HG03039 (cell line): ENCODE measurements around the gene DAGLB.

Experiments
- ATAC-seq: cut with Tn5 transposase; IDR thresholded peaks from one replicate; pipeline ENCODE4 v1.9.1; 2021; ENCODE audit warnings: mild to moderate bottlenecking, moderate library complexity; ENCODE audit not compliant: unreplicated experiment

The DAGLB gene, protein sequence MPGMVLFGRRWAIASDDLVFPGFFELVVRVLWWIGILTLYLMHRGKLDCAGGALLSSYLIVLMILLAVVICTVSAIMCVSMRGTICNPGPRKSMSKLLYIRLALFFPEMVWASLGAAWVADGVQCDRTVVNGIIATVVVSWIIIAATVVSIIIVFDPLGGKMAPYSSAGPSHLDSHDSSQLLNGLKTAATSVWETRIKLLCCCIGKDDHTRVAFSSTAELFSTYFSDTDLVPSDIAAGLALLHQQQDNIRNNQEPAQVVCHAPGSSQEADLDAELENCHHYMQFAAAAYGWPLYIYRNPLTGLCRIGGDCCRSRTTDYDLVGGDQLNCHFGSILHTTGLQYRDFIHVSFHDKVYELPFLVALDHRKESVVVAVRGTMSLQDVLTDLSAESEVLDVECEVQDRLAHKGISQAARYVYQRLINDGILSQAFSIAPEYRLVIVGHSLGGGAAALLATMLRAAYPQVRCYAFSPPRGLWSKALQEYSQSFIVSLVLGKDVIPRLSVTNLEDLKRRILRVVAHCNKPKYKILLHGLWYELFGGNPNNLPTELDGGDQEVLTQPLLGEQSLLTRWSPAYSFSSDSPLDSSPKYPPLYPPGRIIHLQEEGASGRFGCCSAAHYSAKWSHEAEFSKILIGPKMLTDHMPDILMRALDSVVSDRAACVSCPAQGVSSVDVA

GRCh38 chr7:6447581-6448199 lies at the start of gene DAGLB:
Gene DAGLB, minus strand, starts transcription at chr7:6447954. Its CDS starts 112 bp downstream, at chr7:6447842.
- peak; percentile 79 for ATAC-seq

DNA sequence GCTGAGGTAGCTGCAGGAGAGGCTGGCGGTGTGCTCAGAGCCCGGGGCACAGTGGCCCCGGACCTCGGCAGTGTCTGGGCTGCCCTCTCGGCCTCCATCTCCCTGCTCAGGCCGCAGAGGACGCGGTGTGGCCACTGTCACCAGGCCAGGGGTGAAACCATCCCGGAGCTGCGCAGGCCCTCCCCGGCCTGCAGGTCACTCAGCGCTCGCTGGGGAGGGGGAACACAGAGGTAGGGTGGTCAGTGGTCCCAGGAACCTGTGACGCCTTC lies 49.8 kb upstream of the DAGLB start:
- ATAC-seq = no peak

DNA sequence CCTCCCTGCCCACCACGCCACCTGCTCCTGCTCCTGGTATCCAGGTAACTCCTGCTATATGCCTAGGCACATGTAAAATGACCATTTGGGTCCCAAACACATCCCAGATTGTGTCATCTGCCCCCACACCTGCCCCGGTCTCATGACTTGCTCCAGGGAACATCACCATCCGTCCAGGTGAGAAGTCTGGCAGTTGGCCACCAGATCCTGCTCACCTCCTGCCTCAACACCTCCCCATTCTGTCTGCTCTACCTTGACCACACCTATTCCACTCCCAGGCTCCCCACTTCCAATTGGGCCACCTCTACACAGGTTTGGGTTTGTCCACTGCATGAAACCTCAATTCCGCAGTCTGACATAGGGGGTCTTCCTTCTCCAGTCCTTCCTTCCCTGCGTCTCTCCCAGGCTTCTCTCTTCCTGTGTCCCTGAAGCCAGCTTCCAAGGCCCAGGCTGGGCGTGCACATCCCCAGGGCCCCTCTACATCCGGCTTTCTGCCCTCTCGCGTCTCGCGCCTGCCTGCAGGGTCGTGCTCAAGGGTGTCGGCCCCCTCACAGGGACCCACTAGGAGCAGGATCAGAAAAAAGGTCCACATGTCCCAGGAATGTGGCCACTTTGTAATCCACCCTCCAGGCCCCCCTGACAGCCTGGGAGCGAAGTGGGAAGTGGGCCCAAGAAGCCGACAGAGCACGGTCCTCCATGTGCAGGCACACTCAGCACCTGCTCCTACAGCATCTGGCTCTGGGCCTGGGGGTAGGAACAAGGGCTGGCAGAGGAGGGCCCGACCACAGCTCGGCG lies 49.3 kb upstream of the DAGLB start:
- no peak for ATAC-seq

- no peak for ATAC-seq
Observed at GRCh38 chr7:6495597-6496262, 48.0 kb upstream of the DAGLB start.

DNA sequence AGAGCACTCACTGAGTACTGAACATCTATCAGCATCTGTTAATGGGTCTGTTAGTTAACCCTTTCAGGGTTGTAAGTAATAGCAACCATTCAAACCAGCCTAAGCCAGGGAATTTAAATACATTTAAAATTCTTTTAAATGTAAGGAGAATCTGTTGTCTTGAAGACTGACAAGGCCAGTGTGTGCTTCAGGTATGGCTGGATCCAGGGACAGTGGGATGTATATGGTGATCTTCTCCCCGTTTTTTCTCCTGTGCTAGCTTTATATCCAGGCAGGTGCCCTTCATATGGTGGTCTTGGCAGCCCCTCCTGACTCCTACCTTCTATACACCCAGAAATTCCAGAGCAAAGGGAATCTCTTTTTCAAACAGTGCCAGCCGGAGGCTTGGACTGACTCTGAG lies 46.6 kb upstream of the DAGLB start:
- no peak for ATAC-seq

- ATAC-seq = no peak
Observed at GRCh38 chr7:6491194-6491593, 43.4 kb upstream of the DAGLB start.

GRCh38 chr7:6489612-6490011 lies 41.9 kb upstream of the DAGLB start:
- ATAC-seq = no peak

- no peak for ATAC-seq
Observed at GRCh38 chr7:6487184-6487545, 39.4 kb upstream of the DAGLB start.

- no peak for ATAC-seq
Observed at GRCh38 chr7:6486438-6487183, 38.9 kb upstream of the DAGLB start.

DNA sequence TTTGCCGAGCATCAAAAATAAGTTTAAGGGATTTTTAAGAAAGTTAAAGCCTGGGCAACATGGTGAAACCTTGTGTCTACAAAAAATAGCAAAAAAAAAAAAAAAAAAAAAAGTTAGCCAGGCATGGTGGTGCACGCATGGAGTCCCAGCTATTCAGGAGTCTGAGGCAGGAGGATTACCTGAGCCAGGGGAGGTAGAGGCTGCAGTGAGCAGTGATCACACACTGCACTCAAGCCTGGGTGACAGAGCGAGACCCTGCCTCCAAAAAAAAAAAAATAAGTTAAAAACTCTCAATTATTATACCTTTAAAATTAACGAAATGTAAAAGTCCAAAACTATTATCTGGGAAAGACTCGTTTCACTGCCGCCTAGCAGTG lies 35.0 kb upstream of the DAGLB start:
- ATAC-seq = no peak

- ATAC-seq = no peak
Observed at GRCh38 chr7:6482307-6482706, 34.6 kb upstream of the DAGLB start.

- no peak for ATAC-seq
Observed at GRCh38 chr7:6481445-6481844, 33.7 kb upstream of the DAGLB start.

DNA sequence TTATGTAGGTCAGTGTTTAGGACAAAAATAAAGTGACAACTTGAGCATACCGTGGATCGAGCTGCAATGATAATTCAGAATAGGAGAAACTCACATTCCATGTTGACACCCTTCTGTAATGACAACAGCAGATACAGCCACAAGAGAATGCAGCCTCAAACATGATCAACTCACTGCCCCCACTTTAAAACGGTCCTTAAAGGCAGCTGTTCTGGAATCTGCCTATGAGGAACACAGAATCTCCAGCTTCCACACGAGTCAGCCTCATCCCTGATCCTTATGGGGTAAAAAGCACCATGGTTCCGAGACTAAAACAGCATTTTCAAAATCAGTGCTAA lies 32.5 kb upstream of the DAGLB start:
- no peak for ATAC-seq

DNA sequence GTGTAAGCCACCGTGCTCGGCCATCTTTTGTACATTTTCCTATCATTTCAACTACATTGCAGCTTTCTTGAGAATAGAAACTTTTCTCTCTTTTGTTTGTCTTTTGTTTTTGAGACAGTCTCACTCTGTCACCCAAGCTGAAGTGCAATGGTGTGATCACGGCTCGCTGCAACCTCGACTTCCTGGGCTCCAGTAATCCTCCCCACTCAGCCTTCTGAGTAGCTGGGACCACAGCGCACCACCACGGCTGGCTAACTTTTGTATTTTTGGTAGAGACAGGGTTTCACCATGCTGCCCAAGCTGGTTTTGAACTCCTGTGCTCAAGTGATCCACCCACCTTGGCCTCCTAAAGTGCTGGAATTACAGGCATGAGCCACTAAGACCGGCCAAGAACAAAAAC lies 31.3 kb upstream of the DAGLB start:
- ATAC-seq = no peak

GRCh38 chr7:6478186-6478585 lies 30.4 kb upstream of the DAGLB start:
- ATAC-seq = no peak

GRCh38 chr7:6477318-6477660 lies 29.5 kb upstream of the DAGLB start:
- ATAC-seq = no peak

DNA sequence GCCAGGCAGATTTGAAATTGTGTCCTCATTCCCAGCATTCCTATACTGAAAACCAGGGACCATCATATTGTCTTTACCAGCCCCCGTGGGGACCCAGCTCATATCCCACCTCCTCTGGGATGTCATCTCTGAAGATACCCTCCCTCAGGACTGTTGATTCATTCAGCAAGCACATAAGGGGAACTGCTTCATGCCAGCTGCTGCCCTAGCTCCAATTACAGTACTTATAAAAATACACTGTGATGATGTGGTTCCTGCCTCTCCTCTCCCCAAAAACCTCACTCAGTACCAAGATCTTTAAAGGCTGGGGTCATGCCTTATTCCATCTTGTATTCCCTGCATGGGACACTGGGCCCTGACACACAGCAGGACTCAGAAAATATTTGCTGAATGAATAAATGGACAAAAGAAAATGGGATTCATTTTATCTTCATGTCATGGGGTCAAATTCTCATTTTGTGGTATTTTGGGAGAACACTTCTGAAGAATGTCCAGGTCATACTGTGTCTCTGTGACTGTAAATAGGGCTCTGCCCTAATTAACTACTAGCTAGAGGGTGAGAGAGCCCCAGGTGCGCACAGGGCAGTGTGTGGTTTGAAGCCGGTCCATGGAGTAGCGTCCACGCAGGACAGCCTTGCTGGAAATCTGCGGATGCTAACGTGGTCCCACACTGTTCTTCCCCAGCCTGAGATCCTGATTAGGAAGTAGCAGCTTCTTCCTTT lies 29.0 kb upstream of the DAGLB start:
- no peak for ATAC-seq

GRCh38 chr7:6475433-6476186 lies 27.9 kb upstream of the DAGLB start:
- no peak for ATAC-seq

GRCh38 chr7:6465862-6466261 lies 18.1 kb upstream of the DAGLB start:
- no peak for ATAC-seq
